Measurements from ENCODE around the gene FBLN1.

FBLN1 gene

DNA sequence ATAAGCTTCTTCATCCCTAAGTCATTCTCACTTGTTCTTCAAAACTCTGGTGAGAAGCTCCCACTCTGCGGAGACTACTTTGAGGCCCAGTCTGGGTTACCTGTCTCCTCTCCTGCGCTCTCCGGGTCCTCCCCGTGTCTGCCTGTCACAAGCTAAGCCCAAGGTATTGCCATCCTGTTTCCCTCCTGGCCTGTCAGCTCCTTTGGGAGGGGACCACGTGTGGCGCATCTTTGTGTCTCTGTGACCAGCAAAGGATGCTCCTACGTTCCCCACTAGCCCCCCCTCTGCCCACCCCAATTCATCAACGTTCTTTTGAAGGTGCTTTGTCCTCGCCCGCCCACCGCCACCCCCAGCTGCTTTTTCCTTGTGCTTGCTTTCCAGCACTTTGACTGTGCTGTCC is 31.8 kb upstream of the FBLN1 start:
- H3K4me1 ChIP-seq (ENCODE audit: insufficient read depth, low read length, poor library complexity, severe bottlenecking), result no peaks in the 10 kb centered on the region
- TF ChIP-seq CTCF (conservative IDR thresholded peaks at IDR 0.05; ENCODE audit: low read length) (no peak), EZH2phosphoT487 (IDR thresholded peaks at IDR 0.05; ENCODE audit: borderline replicate concordance) (no peak)

GRCh38 chr22:45472426-45472825 is 30.3 kb upstream of the FBLN1 start:
- TF ChIP-seq CTCF (conservative IDR thresholded peaks at IDR 0.05; ENCODE audit: low read length) (no peak), EZH2phosphoT487 (IDR thresholded peaks at IDR 0.05; ENCODE audit: borderline replicate concordance) (no peak)
- no peaks in the 10 kb centered on the region for H4K20me1 ChIP-seq (ENCODE audit: insufficient read depth, low read length, poor library complexity, severe bottlenecking)
- H3F3A ChIP-seq (ENCODE audit: low read depth), result no peaks in the 10 kb centered on the region
- no peaks in the 10 kb centered on the region for H3K9me2 ChIP-seq (replicated peaks; ENCODE audit: low read depth, low read length)
- no peaks in the 10 kb centered on the region for H3K27me3 ChIP-seq (ENCODE audit: insufficient read depth, low read length, poor library complexity, severe bottlenecking)
- H3K4me2 ChIP-seq (ENCODE audit: low read depth, low read length, poor library complexity, severe bottlenecking), result no peak overlapping the region
- H3K4me1 ChIP-seq (ENCODE audit: insufficient read depth, low read length, poor library complexity, severe bottlenecking), result no peaks in the 10 kb centered on the region
- H3K4me3 ChIP-seq (ENCODE audit: low read length, poor library complexity, severe bottlenecking), result no peak overlapping the region
- H2AFZ ChIP-seq (ENCODE audit: low read length), result no peak overlapping the region
- no peak overlapping the region for H3K9ac ChIP-seq (ENCODE audit: low read depth, low read length, poor library complexity, severe bottlenecking)
- H3K9me3 ChIP-seq (ENCODE audit: insufficient read depth, low read depth, low read length), result no peaks in the 10 kb centered on the region
- H3K79me2 ChIP-seq (ENCODE audit: insufficient read depth, low read length), result no peaks in the 10 kb centered on the region
- H3K36me3 ChIP-seq (ENCODE audit: insufficient read depth, low read length), result no peaks in the 10 kb centered on the region

More for the DNA sequence above, 31.8 kb upstream of the FBLN1 start:
- H2AFZ ChIP-seq (ENCODE audit: low read length), result no peak overlapping the region
- no peak overlapping the region for H3K9ac ChIP-seq (ENCODE audit: low read depth, low read length, poor library complexity, severe bottlenecking)
- H3K9me3 ChIP-seq (ENCODE audit: insufficient read depth, low read depth, low read length), result no peaks in the 10 kb centered on the region
- H4K20me1 ChIP-seq (ENCODE audit: insufficient read depth, low read length, poor library complexity, severe bottlenecking), result no peaks in the 10 kb centered on the region
- H3K27me3 ChIP-seq (ENCODE audit: insufficient read depth, low read length, poor library complexity, severe bottlenecking), result no peaks in the 10 kb centered on the region
- H3K9me2 ChIP-seq (replicated peaks; ENCODE audit: low read depth, low read length), result no peaks in the 10 kb centered on the region
- H3K4me3 ChIP-seq (ENCODE audit: low read length, poor library complexity, severe bottlenecking), result no peak overlapping the region
- no peak overlapping the region for H3K4me2 ChIP-seq (ENCODE audit: low read depth, low read length, poor library complexity, severe bottlenecking)
- H3K36me3 ChIP-seq (ENCODE audit: insufficient read depth, low read length), result no peaks in the 10 kb centered on the region
- H3K79me2 ChIP-seq (ENCODE audit: insufficient read depth, low read length), result no peaks in the 10 kb centered on the region
- no peaks in the 10 kb centered on the region for H3F3A ChIP-seq (ENCODE audit: low read depth)

- no peaks in the 10 kb centered on the region for H3K36me3 ChIP-seq (ENCODE audit: insufficient read depth, low read length)
- TF ChIP-seq CTCF (conservative IDR thresholded peaks at IDR 0.05; ENCODE audit: low read length), result no peak
- no peak for TF ChIP-seq EZH2phosphoT487 (IDR thresholded peaks at IDR 0.05; ENCODE audit: borderline replicate concordance)
- H3F3A ChIP-seq (ENCODE audit: low read depth), result no peaks in the 10 kb centered on the region
- no peak overlapping the region for H3K9ac ChIP-seq (ENCODE audit: low read depth, low read length, poor library complexity, severe bottlenecking)
- no peaks in the 10 kb centered on the region for H3K9me3 ChIP-seq (ENCODE audit: insufficient read depth, low read depth, low read length)
- H3K9me2 ChIP-seq (replicated peaks; ENCODE audit: low read depth, low read length), result no peaks in the 10 kb centered on the region
- no peak overlapping the region for H3K4me3 ChIP-seq (ENCODE audit: low read length, poor library complexity, severe bottlenecking)
- H4K20me1 ChIP-seq (ENCODE audit: insufficient read depth, low read length, poor library complexity, severe bottlenecking), result no peaks in the 10 kb centered on the region
- H3K4me1 ChIP-seq (ENCODE audit: insufficient read depth, low read length, poor library complexity, severe bottlenecking), result no peaks in the 10 kb centered on the region
- H3K4me2 ChIP-seq (ENCODE audit: low read depth, low read length, poor library complexity, severe bottlenecking), result no peak overlapping the region
- H3K79me2 ChIP-seq (ENCODE audit: insufficient read depth, low read length), result no peaks in the 10 kb centered on the region
- H2AFZ ChIP-seq (ENCODE audit: low read length), result no peak overlapping the region
- H3K27me3 ChIP-seq (ENCODE audit: insufficient read depth, low read length, poor library complexity, severe bottlenecking), result no peaks in the 10 kb centered on the region
Observed at GRCh38 chr22:45473626-45474237, 29.0 kb upstream of the FBLN1 start.
